Activated CD8-positive, alpha-beta memory T cell treated with anti-CD3 and anti-CD28 coated beads, Interleukin-2, amount 10 ng/mL, durations not matched to agents 7 days and 5 days (primary cell): ENCODE data around the gene KRTAP4-16. TPM values are rescaled to one million over a fixed set of nuclear protein-coding genes. Genes with fewer than 3 reads are reported as not detected.
"Not testable (repeated sequence)": the region's sequence is repeated elsewhere in the genome, so short reads cannot be mapped to it uniquely, and the experiment has no call there.

Source experiments
- ATAC-seq: fragments of 150-1000 bp; cut with Tn5 transposase; one replicate; pipeline ENCODE4 v1.10.0; 2021; ENCODE audit warnings: moderate library complexity
- CTCF ChIA-PET: fragments of 350-600 bp; sonication (Branson Sonifier 250); formaldehyde crosslinking; loops from one replicate; lab custom pipeline; 2021; ENCODE audit warnings: antibody characterized with exemption; lab: Charles Lee
- DNase-seq: peaks from one replicate; pipeline ENCODE4 v3.0.0-alpha.2; 2020
- H3K27ac Mint-ChIP-seq: one replicate; pipeline ENCODE4 v1.8.0; 2021; ENCODE audit warnings: mild to moderate bottlenecking, mixed read lengths
- H3K27me3 Mint-ChIP-seq: one replicate; pipeline ENCODE4 v1.8.0; 2021; ENCODE audit warnings: mixed read lengths
- H3K36me3 Mint-ChIP-seq: one replicate; pipeline ENCODE4 v1.8.0; 2021; ENCODE audit warnings: mild to moderate bottlenecking, mixed read lengths
- H3K4me1 Mint-ChIP-seq: one replicate; pipeline ENCODE4 v1.8.0; 2021; ENCODE audit warnings: mixed read lengths
- H3K4me3 Mint-ChIP-seq: one replicate; pipeline ENCODE4 v1.8.0; 2021; ENCODE audit warnings: mild to moderate bottlenecking, moderate library complexity, mixed read lengths
- H3K9me3 Mint-ChIP-seq: one replicate; pipeline ENCODE4 v1.8.0; 2022; ENCODE audit warnings: low read depth, mixed read lengths
- total RNA-seq, 2 experiments: library from RNA; stranded (reverse); gene quantifications; one replicate each; pipeline ENCODE4 v1.2.3, GENCODE V29; 2021

KRTAP4-16 gene
- total RNA-seq, 2 experiments from 2014 or later, result not detected

DNA sequence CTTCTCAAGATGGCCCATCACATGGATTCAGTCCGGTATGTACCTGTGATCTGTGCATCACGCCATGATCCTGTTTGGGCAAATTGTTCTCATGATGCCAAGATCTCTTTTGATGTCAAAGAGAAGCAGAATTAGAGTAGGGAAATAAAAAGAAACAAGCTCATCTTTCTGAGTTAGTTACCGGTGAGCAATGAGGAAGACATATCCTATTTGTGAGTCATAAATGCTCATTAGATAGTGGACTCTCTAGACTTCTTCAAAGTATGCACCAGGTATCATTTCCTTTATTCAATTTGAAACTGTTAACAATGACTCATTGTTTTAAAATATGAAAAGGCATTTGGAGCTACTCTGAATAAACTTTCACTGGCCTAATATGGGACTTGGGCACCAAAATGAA is 30.0 kb upstream of the KRTAP4-16 start:
- H3K9me3 Mint-ChIP-seq, result no peaks in the 10 kb centered on the region
- no peak for ATAC-seq
- H3K36me3 Mint-ChIP-seq, result no peaks in the 10 kb centered on the region
- H3K27me3 Mint-ChIP-seq, result peaks cover 11% of the 10 kb centered on the region
- CTCF ChIA-PET, result no interaction called here
- H3K27ac Mint-ChIP-seq, result no peak overlapping the region
- H3K4me3 Mint-ChIP-seq, result no peak overlapping the region
- no peak for DNase-seq
- H3K4me1 Mint-ChIP-seq, result no peaks in the 10 kb centered on the region

- H3K27me3 Mint-ChIP-seq, result peaks cover 15% of the 10 kb centered on the region
- no peaks in the 10 kb centered on the region for H3K36me3 Mint-ChIP-seq
- ATAC-seq (no peak), DNase-seq (no peak)
- H3K4me3 Mint-ChIP-seq, result no peak overlapping the region
- H3K9me3 Mint-ChIP-seq, result peaks cover 2% of the 10 kb centered on the region
- H3K4me1 Mint-ChIP-seq, result peaks cover 5% of the 10 kb centered on the region
- H3K27ac Mint-ChIP-seq, result no peak overlapping the region
- CTCF ChIA-PET, result no interaction called here
These were observed 25.4 kb upstream of the KRTAP4-16 start for GRCh38 chr17:41127371-41127770.

GRCh38 chr17:41126412-41126811 is 24.4 kb upstream of the KRTAP4-16 start:
- Mint-ChIP-seq H3K9me3 (peaks cover 2% of the 10 kb centered on the region), H3K36me3 (no peaks in the 10 kb centered on the region), H3K4me3 (no peak overlapping the region), H3K27ac (no peak overlapping the region), H3K4me1 (peaks cover 5% of the 10 kb centered on the region), H3K27me3 (peaks cover 18% of the 10 kb centered on the region)
- no peak for ATAC-seq
- CTCF ChIA-PET, result no interaction called here
- DNase-seq, result no peak

DNA sequence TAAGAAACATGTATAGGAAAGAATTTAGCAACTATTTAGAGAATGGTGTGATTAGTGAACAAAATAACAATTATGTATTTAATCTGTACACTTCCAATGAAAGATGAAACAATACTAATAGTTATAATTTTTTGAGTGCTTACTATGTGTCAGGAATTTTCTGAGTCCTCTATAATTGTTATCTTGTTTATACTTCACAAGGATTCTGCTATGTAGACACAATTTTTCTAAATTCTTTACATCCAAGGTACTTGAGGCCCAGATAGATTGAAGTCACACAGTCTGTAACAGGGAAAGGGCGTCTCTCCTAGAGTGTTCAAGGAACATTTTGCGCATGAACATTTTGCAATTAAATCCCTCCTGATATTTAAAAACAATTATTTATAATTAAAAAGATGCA is 23.1 kb upstream of the KRTAP4-16 start:
- ATAC-seq, result no peak
- no peak overlapping the region for H3K4me3 Mint-ChIP-seq
- peaks cover 18% of the 10 kb centered on the region for H3K27me3 Mint-ChIP-seq
- peaks cover 10% of the 10 kb centered on the region for H3K4me1 Mint-ChIP-seq
- H3K9me3 Mint-ChIP-seq, result peaks cover 2% of the 10 kb centered on the region
- H3K36me3 Mint-ChIP-seq, result no peaks in the 10 kb centered on the region
- CTCF ChIA-PET, result no interaction called here
- no peak for DNase-seq
- no peak overlapping the region for H3K27ac Mint-ChIP-seq

DNA sequence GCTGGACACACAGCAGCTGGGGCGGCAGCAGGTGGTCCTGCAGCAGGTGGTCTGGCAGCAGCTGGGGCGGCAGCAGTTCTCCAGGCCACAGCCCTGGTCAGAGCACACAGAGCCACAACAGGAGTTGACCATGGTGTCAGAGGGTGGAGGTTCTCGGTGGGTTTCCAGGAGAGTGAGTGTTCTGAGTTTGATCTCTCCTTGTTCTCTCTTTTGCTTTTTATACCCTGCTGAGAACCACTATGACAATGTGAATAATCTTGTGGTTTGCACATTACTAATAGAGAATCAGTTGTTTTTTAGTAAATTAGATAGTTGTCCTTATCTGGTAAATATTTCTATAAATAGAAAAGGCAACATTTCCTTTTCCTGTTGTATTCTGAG is 22.0 kb upstream of the KRTAP4-16 start, which contains the start of gene KRTAP4-12:
Gene KRTAP4-12 (minus strand): TSS at position 192 of the 381 bp plus-strand sequence. CDS start 60 bp downstream, at position 132.
- H3K27ac Mint-ChIP-seq, result not testable (repeated sequence)

DNA sequence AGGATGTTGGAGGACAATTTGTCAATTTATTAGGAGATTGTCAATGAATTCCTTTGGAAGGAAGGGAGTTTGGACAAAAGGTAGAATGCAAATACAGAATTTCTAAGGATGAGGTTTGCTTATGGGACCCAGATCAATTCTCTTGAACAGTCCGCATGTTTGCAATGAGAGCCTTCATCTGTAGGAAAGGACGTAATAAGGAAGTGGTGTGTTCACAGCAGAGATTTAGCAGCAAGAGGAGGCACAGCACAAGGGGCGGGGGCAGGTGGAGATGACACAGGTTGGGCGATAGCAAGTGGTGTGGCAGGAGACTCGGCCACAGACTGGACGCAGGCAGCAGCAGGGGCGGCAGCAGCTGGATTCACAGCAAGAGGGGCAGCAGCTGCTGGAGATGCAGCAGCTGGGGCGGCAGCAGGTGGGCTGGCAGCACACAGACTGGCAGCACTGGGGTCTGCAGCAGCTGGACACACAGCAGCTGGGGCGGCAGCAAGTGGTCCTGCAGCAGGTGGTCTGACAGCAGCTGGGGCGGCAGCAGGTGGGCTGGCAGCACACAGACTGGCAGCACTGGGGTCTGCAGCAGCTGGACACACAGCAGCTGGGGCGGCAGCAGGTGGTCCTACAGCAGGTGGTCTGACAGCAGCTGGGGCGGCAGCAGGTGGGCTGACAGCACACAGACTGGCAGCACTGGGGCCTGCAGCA is 21.4 kb upstream of the KRTAP4-16 start:
- CTCF ChIA-PET, ATAC-seq, H3K27ac Mint-ChIP-seq, H3K4me3 Mint-ChIP-seq, DNase-seq, H3K9me3 Mint-ChIP-seq, H3K36me3 Mint-ChIP-seq: not testable (repeated sequence)
- Mint-ChIP-seq H3K4me1 (peaks cover 11% of the 10 kb centered on the region), H3K27me3 (peaks cover 15% of the 10 kb centered on the region)

More for the DNA sequence above, 22.0 kb upstream of the KRTAP4-16 start, which contains the start of gene KRTAP4-12:
- ATAC-seq, H3K36me3 Mint-ChIP-seq, H3K4me3 Mint-ChIP-seq, DNase-seq, H3K9me3 Mint-ChIP-seq, CTCF ChIA-PET: not testable (repeated sequence)
- H3K4me1 Mint-ChIP-seq, result peaks cover 11% of the 10 kb centered on the region
- H3K27me3 Mint-ChIP-seq, result peaks cover 15% of the 10 kb centered on the region

DNA sequence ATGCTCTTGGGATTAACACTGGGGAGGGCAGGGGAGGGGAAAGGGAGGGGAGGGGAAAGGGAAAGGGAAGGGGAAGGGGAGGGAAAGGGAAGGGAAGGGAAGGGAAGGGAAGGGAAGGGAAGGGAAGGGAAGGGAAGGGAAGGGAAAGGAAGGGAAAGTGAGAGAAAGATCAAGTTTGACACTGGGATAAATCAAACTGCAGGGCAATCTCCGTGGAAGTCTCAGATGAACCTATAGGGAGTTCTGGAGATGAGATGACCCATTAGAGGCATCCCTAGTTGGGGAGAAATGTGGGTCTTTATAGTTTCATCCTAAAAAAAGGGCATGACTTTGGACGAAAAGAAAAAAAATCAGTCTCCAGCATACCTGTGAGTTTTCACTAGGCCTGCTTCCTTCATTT is 19.7 kb upstream of the KRTAP4-16 start:
- peaks cover 11% of the 10 kb centered on the region for H3K4me1 Mint-ChIP-seq
- H3K4me3 Mint-ChIP-seq, result no peak overlapping the region
- no peaks in the 10 kb centered on the region for H3K36me3 Mint-ChIP-seq
- no peak overlapping the region for H3K27ac Mint-ChIP-seq
- ATAC-seq (no peak), DNase-seq (no peak)
- H3K9me3 Mint-ChIP-seq, result peaks cover 2% of the 10 kb centered on the region
- CTCF ChIA-PET, result no interaction called here
- H3K27me3 Mint-ChIP-seq, result peaks cover 18% of the 10 kb centered on the region

- H3K4me3 Mint-ChIP-seq, H3K9me3 Mint-ChIP-seq, H3K27ac Mint-ChIP-seq, H3K36me3 Mint-ChIP-seq, H3K4me1 Mint-ChIP-seq, ATAC-seq, CTCF ChIA-PET, DNase-seq: not testable (repeated sequence)
- peaks cover 21% of the 10 kb centered on the region for H3K27me3 Mint-ChIP-seq
These were observed 18.0 kb upstream of the KRTAP4-16 start for GRCh38 chr17:41119696-41120690.

DNA sequence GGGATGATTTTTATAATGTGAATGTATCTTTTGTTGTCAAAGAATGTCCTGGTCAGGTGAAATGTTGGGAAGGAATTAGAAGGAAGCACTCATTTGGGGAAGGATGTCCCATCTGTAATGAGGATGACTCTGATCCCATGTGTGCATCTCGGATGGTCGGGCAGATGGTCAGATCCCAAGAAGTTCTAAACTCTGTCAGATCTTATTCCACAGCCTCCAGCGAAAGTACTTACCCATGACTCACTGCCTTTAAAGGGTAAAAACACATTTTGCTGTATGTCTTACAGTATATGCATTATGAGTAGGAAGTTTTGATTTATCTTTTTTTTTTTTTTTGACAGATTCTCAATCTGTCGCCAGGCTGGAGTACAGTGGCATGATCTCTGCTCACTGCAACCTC is 16.7 kb upstream of the KRTAP4-16 start:
- CTCF ChIA-PET, result no interaction called here
- H3K27me3 Mint-ChIP-seq, result peaks cover 21% of the 10 kb centered on the region
- H3K4me1 Mint-ChIP-seq, result peaks cover 7% of the 10 kb centered on the region

GRCh38 chr17:41117846-41118386 is 15.9 kb upstream of the KRTAP4-16 start, which contains the start of gene KRTAP4-11:
KRTAP4-11 (minus strand) TSS chr17:41118373; CDS start chr17:41118315, 58 bp downstream.
- H3K36me3 Mint-ChIP-seq, H3K4me1 Mint-ChIP-seq, H3K9me3 Mint-ChIP-seq, ATAC-seq, H3K27ac Mint-ChIP-seq, DNase-seq, H3K4me3 Mint-ChIP-seq, CTCF ChIA-PET: not testable (repeated sequence)
- H3K27me3 Mint-ChIP-seq, result peaks cover 16% of the 10 kb centered on the region

More for the DNA sequence above, 16.7 kb upstream of the KRTAP4-16 start:
- no peaks in the 10 kb centered on the region for H3K36me3 Mint-ChIP-seq
- DNase-seq (no peak), ATAC-seq (no peak)
- H3K4me3 Mint-ChIP-seq, result no peak overlapping the region
- H3K9me3 Mint-ChIP-seq, result no peaks in the 10 kb centered on the region
- H3K27ac Mint-ChIP-seq, result no peak overlapping the region

DNA sequence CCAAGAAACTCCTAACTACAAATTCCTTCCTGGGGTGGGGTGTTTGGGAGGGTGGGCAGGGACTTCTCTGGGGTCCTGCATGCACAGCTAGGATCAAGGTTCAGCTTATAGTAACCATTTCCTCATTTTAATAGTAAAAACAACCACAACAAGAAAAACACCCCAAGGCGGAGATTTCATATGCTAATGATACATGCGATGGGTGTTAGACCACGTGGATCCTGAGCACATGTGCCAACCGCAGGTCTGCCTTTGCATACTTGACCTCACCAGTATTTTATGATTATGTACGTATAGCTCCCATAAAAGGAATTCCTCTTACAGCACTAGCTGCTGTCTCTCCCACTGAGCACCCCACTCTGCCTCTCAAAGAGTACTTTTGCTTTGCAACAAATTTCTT is 14.3 kb upstream of the KRTAP4-16 start:
- no peak for DNase-seq
- Mint-ChIP-seq H3K4me3 (no peak overlapping the region), H3K4me1 (peaks cover 6% of the 10 kb centered on the region), H3K36me3 (peaks cover under 1% of the 10 kb centered on the region), H3K27me3 (peaks cover 12% of the 10 kb centered on the region), H3K9me3 (peaks cover under 1% of the 10 kb centered on the region), H3K27ac (no peak overlapping the region)
- no peak for ATAC-seq
- CTCF ChIA-PET, result no interaction called here

- H3K27me3 Mint-ChIP-seq, result peaks cover 27% of the 10 kb centered on the region
- H3K4me3 Mint-ChIP-seq, result no peak overlapping the region
- H3K4me1 Mint-ChIP-seq, result peaks cover 6% of the 10 kb centered on the region
- peaks cover 2% of the 10 kb centered on the region for H3K36me3 Mint-ChIP-seq
- no peak overlapping the region for H3K27ac Mint-ChIP-seq
- peaks cover 5% of the 10 kb centered on the region for H3K9me3 Mint-ChIP-seq
- CTCF ChIA-PET, result no interaction called here
- no peak for ATAC-seq
- no peak for DNase-seq
These were observed 9.3 kb upstream of the KRTAP4-16 start for GRCh38 chr17:41111151-41111885.
